HG02884 (cell line): Measurements from ENCODE around the gene OR10H5.
"Not testable (repeated sequence)": the region's sequence is repeated elsewhere in the genome, so short reads cannot be mapped to it uniquely, and the experiment has no call there.

Experiments
- ATAC-seq: cut with Tn5 transposase; IDR thresholded peaks from one replicate; pipeline ENCODE4 v1.9.1; 2021; ENCODE audit warnings: mild to moderate bottlenecking, moderate library complexity; ENCODE audit not compliant: unreplicated experiment

The OR10H5 gene

DNA sequence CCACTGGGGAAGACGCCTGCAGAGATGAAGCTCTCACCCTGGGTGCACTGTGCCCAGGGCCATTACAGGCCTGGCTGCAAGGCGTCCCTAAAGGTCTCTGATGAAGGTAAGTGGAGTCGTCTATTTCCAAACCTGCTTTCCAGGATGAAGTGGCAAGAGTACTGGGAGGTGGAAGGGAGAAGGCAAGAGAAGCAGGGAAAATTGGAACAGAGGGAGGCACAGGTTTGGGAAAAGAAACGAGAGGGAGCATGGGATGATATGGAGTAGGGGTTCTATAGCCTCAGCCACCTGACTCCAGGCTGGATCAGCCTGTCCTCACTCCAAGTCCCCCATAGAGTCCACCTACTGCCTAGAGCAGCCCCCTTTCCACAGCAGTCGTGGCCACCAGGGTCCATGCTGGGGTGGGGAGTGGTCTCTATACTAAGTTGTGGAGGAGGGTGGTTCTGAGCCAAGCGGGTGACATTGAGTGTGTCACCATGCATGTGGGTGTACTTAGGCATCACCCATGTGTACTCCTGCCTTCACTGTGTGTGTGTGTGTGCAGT is at the start of gene OR10H5:
TSS of gene OR10H5 (plus strand) at position 51 of the 545 bp plus-strand sequence. CDS start 6,388 bp downstream, outside the sequence.
- ATAC-seq, result no peak

DNA sequence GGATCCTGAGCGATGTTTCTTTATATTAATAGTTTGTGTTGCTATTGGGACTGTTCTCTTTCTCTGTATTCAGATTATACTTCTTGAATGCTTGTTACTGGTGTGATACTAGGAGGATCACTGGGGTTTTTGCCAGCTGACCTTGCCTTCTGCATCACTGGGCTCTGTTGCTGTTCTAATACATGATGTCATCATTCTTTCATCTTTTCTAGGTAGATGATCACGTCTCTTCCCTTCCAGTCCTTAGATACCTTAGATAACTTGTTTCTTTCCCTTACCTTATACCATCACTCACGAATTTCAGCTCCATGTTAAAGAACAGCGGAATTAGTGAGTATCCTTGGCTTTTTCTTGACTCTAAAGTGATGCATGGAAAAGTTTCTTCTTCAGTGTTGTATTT is 49.7 kb upstream of the OR10H5 start, which contains the start of gene OR10H3:
TSS of gene OR10H3 (plus strand) at position 264 of the 400 bp plus-strand sequence. CDS start 3,408 bp downstream, outside the sequence.
- no peak for ATAC-seq

DNA sequence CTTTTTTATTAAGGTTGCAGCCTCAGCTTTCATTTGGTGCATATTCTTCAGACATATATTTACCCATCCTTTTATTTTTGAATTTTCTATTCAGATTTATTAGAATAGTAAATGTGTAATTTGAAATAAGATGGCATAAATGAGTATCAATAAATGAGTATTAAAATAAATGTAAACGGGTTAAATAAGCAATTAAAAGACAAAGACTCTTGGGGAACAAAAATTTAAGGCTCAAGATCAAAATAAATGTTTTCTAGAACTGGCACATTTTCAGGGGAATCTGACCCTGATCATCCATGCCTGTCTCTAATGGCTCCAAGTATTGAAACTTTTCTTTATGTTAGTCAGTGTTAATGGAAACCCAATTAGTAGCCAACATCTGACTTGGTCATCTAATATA is 46.7 kb upstream of the OR10H5 start:
- no peak for ATAC-seq

DNA sequence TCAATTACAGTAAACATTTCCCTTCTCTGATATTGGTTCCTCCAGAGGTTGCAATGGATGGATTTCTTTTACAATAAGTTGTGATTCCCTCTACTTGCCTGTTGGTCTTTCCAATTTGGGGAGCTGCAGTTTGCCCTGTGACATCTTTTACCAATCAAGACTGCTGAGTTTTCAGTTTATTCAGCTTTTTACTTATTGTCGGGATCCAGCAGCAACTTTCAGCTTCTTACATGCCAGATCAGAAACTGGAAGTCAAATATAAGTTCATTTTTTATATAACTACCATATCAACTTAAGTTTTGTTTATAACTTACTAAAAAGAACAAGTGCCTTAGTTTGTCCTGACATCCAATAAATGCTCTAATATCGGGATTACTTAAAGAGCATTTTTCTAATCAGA is 39.2 kb upstream of the OR10H5 start:
- ATAC-seq, result no peak

DNA sequence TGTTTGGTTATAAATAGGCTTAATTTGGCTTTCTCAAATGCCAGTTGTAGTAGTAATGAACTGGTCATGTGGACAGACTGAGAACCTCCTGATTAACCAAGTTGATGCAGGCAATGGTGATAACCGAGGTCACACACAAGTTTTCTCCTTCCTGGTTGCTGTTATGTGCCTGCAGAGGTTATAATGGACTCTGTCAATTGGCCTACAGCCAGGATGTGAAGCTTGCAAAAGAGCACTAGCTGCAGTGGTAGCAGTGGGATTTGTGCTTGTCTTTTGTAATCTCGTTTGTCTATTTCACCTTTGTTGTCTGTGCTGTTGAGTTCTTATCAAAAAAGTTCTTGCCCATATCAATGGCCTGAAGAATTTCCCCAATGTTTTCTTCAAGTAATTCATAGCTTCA is 29.1 kb upstream of the OR10H5 start:
- no peak for ATAC-seq

- ATAC-seq, result no peak
These were observed 27.4 kb upstream of the OR10H5 start for GRCh38 chr19:15759962-15760565.

- no peak for ATAC-seq
These were observed 17.9 kb upstream of the OR10H5 start for GRCh38 chr19:15769586-15769985.

DNA sequence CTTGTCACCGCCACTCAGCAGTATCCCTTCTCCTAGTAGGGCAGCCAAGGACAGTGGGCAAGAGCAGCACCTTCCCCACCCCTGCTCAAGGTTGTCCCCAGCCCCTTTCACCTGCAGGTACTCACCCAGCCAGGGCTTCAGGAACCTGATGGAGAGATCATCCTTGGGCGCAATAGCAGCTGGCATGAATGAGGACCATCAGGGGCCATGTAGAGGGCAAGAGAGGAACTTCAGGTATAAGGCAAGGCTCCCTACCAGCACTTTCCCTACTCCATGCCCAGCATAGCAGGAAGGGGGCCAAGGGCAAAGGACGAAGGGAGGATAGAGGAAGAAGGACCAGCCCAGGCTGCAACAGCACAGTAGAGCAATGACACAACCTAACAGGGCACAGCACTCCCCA is 13.3 kb upstream of the OR10H5 start:
- ATAC-seq, result not testable (repeated sequence)

DNA sequence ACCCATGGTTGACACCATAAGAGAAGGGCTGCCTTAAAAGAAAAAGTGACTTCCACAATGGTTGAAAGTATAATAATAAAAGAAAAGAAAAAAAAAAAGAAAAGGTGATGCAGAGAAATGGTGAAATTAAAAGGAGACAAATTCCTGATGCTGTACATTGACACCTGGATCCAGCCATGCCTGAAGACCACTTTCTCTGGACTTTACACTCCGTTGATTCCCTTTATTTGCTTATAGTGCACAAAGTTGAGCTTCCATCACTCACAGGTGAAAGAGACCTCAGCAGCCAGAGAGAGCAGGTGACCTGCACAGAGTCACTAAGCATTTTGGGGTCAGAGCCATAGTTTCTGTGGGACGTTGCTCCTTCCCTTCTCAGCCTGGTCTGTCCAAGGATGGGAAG is 12.2 kb upstream of the OR10H5 start:
- ATAC-seq, result no peak

- ATAC-seq, result no peak
These were observed 11.2 kb upstream of the OR10H5 start for GRCh38 chr19:15776264-15776663.

- no peak for ATAC-seq
These were observed 10.2 kb upstream of the OR10H5 start for GRCh38 chr19:15776991-15777970.

- no peak for ATAC-seq
These were observed 7.5 kb upstream of the OR10H5 start for GRCh38 chr19:15779756-15780476.

- no peak for ATAC-seq
These were observed 6.6 kb upstream of the OR10H5 start for GRCh38 chr19:15780610-15781418.

DNA sequence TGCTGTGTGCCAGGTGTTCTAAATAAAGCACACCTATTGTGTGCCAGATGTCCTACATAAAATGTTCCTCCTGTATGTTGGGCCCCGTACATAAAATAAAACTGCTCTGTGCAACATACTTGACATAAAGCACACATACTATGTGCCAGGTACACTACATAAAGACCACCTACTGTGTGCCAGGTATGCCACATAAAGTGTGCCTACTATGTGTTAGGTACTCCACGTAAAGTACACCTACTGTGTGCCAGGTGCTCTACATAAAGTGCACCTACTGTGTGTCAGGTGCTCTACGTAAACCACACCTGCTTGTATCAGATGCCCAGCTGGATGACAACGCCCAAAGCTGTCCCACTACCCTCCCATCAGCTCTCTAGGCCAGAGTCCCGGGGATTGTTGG is 5.8 kb upstream of the OR10H5 start:
- ATAC-seq, result no peak

- ATAC-seq, result no peak
These were observed 5.2 kb upstream of the OR10H5 start for GRCh38 chr19:15782211-15782610.

GRCh38 chr19:15782896-15783295 is 4.6 kb upstream of the OR10H5 start:
- not testable (repeated sequence) for ATAC-seq

- ATAC-seq, result no peak
These were observed 1.3 kb downstream of the OR10H5 start for GRCh38 chr19:15788594-15789270.

DNA sequence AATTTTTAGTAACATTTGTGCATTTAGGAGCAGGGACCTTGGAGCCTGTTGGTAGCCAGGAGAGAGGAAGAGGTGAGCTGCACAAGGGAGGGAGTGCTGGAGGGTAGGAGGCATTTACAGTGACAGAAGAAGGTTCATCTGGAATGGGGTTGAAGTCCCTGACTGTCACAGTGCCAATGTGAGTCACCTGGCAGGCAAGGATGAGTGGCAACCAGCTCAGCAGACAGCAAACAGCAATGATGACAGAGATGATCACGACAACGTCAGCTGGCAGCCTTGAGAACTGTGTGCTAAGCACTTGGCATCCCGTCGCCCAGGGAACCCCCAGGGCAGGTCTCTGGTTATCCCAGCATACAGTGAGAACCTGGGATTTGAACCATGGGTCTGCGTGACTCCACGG is 2.6 kb downstream of the OR10H5 start:
- ATAC-seq, result no peak

DNA sequence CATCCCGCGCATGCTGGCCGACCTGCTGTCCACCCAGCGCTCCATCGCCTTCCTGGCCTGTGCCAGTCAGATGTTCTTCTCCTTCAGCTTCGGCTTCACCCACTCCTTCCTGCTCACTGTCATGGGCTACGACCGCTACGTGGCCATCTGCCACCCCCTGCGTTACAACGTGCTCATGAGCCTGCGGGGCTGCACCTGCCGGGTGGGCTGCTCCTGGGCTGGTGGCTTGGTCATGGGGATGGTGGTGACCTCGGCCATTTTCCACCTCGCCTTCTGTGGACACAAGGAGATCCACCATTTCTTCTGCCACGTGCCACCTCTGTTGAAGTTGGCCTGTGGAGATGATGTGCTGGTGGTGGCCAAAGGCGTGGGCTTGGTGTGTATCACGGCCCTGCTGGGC is 6.8 kb downstream of the OR10H5 start:
- not testable (repeated sequence) for ATAC-seq

DNA sequence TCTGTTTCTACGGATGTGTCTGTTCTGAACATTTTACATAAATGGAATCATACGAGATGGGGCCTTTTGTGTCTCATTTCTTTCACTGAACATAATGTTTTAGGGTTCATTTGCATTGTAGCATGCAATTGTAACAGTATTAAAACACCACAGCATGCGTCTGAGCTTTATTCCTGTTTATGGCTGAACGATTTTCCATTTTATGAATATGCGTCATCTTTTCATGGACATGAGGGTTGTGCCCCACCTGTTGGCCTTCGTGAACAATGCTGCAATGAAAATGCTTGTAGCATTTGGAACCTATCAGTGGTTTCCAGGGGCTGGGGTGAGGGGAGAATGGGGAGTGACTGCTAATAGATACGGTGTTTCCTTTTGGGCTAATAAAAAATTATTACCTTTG is 22.9 kb downstream of the OR10H5 start:
- ATAC-seq, result no peak
